Stimulated activated CD8-positive, alpha-beta memory T cell treated with anti-CD3 and anti-CD28 coated beads, Interleukin-4, amount 100 ng/mL, for 24 hours (primary cell): ENCODE measurements around the gene MRPS11.
A peak's percentile ranks its signal among the peaks of the same experiment; 100 is the strongest.
"Not testable (repeated sequence)": the region's sequence is repeated elsewhere in the genome, so short reads cannot be mapped to it uniquely, and the experiment has no call there.

Source experiments
- DNase-seq: peaks from one replicate; pipeline ENCODE4 v3.0.0-alpha.2; 2020; ENCODE audit warnings: low read depth

The MRPS11 gene

DNA sequence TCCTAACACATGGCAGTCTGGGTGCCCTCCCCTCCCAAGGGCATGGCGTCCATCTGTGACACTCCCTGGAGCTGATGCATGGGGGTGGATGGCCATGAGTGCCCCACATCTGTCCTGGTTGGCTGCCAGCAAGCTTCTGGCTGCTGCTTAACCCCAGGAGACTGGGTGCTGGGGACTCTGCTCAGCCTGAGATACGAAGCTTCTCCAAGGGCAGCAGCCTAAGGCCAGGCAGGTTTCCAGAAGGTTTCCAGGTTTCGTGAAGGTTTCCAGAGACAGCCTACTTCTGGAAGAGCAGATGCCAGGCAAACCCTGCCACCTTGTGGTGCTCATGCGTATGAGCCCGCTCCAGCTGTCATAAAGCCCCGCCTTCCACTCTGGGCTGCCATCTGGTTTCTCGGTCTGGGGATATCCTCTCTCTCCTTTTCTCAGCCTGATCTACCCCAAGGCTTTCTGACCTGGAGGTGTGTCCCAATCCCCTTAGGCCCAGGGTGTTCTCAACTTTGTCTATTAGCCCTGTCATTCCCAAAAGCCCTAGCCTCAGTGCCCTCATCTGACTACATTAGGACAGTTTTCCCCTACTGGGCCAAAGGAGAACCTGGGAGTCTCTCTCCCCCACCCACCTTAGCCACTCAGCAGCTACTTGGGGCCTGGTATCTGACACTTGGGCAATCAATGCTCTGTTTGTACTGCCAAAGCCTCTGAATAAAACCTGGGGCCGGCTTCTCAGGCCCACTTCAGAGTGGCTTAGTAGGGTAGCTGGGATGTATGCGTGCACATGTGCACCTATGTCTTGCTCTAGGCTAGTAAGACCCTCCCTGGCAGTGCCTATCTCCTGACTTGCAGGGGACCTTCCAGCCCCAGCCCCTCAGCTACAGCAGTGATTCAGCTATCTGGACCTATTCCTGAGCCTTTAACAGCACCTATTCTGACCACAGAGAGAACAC is 12.4 kb upstream of the MRPS11 start:
- DNase-seq: peak; percentile 22

DNA sequence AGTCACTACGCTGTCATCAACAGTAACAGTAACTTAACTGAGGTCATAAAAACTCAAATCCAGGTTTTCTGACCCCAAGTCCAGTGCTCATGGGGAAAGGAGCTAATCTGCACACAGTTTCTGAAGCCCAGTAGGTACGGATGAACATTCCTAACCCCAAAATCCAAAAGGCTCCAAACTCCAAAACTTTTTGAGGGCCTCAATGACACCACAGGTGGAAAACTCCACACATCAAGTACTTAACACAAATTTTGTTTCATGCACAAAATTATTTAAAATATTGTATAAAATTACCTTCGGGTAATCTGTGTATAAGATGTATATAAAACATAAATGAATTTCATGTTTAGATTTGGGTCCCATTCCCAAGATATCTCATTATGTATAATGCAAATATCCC is 10.8 kb upstream of the MRPS11 start:
- DNase-seq: no peak

DNA sequence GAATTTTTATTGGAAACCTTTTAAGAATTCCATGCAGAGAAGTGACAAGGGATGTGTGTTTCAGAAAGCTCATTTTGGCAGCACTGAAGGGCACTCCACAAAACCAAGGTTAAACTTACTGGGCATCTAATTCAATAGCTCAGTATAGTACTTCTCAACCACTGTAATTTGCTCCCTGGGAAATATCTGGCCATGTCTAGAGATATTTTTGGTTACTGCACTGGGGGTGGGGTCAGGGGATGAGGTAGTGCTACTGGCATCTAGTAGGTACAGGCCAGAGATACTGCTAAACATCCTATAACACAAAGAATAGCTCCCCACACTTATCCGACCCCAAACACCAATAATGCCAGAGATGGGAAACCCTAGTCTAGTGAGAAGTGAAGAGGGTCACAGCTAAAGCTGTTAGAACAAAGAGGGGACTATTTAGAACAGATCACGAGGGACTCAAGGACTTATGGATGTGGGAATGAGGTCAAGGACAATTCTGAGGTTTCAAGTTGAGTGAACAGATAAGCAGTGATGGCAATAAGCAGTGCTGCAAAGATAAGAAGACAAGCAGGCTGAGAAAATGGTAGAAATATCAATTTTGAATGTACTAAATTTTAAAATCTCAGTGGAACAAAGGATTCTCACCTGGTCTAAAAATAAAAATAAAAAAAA is 3.5 kb upstream of the MRPS11 start:
- no peak for DNase-seq

DNA sequence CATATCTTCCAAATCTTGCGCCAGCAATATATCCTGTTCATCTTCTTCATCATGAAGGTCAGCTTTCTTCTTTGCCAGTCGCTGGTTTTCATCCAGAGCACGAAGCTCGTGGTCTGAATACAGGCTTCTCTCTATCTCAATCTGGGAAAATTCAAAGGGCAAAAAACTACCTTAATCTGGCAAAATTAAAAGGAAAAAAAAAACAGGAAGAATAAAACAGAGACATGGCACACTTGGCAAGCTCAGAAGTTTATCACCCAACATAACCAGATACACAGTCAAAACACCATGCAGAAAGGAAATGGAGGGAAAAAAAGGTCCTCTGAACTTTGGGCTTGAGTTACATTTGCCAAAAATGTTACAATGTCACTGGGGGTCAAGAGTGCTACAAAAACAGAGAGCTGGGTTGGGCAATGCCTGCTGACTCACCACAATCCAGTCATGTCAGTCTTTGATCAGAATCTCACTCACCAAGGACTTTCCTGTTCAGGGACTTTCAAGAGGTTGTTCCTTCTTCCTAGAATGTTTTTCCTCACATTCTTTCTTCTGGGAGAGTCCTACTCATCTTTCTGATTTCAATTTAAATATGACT is 1.8 kb upstream of the MRPS11 start:
- no peak for DNase-seq

DNA sequence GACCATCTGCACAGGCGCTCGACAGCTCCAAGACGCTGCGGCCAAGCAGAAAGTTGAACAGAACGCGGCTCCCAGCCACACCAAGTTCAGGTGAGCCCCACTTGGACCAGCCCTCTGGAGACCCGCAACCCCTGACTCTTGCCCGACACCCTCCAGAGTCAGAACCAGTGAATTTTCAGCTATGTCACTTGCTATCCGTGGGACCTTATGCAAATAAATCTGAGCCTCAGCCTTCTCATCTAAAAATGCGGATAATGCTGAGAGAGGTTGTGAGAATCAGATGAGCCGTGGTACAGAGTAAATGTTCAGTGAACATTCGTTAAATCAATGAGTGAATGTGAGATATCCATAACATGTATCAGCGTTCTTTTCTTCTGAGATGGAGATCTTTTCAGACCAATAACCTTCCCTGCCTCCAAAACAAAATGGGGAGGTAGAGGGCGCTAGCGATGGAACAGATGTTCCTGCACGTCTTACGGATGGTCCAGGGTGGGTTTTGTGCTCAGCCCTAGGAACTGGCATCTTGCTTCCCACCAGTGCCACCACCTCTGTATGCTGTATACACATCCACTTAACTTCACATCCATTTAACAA is 524 bp downstream of the MRPS11 start:
- DNase-seq: no peak

DNA sequence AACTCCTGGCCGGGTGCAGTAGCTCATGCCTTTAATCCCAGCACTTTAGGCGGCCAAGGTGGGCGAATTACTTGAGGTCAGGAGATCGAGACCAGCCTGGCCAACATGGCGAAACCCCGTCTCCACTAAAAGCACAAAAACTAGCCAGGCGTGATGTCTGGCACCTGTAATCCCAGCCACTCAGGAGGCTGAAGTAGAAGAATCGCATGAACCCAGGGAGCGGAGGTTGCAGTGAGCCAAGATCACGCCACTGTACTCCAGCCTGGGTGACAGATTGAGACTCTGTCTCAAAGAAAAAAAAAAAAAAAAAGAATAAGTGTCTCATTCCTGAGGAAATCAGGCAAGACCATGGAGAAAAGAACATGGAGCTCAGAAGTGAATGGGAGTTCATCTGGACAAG is 1.2 kb downstream of the MRPS11 start:
- not testable (repeated sequence) for DNase-seq

DNA sequence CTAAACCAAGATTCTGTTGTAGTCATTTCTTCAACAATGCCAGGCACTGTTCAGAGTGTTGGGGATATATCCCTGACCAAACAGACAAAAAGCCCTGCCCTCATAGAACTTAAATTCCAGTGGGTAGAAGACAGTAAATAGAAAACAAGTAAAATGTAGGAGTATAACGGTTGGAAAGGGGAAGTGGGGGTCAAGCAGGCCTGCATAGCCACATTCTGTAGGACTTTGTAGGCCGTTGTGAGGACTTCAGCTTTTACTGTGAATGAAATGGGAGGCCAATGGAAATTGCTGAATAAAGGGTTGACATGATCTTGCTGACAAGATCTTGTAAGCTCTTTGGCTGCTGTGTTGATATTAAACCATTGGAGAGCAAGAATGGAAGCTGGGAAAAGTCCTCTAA is 1.8 kb downstream of the MRPS11 start:
- DNase-seq: no peak

DNA sequence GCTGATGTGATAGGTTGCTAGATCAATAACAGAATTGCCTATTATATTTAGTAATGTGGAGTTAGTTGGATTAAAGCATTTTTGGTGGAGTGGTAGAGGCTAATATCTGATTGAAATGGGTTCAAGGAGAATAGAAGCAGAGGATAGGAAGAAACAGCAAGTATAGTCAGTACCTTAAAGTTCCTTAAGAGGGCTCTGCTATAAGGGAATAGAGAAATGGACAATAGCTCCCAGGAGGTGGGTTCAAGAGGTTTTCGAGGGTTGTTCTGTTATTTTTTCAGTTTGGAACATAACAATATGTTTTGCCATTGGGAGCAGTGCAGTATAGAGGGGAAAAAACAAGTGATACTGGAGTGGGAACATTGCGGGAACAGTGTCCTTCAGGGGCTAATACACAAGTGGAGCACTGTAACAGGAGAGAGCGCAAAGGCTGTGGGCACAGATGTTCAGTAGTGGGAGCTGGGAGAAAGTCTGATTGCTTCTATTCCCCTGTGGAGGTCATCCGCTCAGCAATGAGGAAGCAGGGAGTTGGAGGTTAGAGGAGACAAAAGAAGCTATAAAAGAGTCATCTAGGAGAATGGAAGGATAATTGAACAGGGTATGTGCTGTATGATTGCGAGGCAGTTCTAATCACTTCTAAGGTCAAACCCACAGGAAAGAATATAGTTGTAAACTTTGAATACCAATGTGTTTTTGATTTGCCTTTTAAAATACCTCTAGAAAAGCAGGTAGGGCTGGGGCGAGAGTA is 3.3 kb downstream of the MRPS11 start:
- DNase-seq: no peak

DNA sequence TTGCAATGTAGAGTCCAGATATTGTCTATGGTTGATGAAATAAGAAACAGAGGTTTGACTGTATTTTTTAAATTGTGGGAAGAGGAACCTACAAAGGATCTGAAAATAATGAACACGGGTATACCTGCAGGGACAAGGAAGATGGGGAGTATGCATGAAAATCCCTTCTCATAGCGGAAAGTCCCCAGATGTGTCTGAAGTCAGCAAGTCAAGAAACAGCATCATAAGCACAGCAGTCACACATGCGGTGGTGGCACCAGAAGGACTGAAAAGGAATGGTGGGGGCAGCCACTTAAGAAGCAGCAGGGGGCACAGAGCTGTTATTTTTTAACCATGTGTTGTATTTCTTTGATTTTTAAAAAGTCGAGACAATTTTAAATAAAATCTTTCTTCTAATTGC is 4.7 kb downstream of the MRPS11 start:
- no peak for DNase-seq

DNA sequence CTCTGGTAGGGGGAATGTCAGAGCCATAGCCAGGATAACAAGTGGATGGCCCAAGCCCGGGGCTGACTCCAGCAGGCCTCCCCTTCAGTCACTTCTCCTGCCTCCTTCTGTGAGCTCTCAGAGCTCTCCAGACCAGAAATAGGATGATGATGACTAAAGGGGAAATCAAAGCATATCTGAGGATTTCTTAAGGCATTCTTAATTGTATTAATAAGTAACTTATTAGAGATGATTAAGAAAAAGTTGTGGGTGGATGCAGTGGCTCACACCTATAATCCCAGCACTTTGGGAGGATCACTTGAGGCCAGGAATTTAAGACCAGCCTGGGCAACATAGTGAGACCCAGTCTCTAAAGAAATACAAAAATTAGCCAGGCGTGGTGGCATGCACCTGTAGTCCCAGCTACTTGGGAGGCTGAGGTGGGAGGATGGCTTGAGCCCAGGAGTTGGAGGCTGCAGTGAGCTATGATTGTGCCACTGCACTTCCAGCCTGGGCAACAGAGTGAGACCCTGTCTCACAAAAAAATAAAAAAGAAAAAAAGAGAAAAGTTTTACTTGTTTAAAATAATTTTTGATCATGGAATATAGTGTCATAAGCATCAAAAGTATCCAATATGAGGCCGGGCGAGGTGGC is 6.3 kb downstream of the MRPS11 start:
- not testable (repeated sequence) for DNase-seq

DNA sequence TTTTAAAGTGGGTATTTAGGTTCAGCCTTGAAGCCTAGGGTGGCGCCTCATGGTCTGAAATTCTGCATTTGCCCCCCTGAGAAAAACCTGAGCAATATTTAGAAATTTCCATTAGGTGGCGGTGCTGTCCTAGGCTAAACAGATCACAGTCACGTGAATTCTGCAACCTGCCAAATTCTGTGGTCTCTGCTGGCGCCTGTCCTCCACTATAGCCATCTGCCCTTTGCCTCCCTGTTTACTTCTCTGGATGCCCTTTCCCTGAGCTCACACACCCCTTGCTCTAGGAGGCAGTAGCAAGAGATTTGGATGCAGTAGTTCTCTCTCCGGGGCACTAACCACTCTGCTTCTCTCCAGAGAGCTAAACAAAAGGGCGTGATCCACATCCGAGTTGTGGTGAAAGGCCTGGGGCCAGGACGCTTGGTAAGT is 9.1 kb downstream of the MRPS11 start:
- DNase-seq: no peak

DNA sequence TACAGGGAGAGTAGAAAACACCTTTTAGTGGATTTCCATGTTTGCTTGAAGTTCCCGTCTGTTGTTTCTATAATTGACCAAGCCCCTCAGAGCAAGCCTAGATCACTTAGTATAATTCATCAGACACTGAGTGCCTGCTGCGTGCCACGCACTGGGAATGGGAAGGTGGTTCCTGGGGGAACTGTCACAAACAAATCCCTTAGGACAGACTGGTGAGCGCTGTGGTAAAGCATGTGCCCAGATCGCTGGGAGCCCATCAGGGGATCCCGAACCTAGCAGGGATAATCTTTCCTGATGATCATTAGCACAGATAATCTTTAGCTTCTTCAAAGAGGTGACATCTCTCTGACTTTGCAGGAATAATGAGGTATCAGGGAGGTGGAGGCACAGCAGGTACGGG is 9.6 kb downstream of the MRPS11 start:
- DNase-seq: no peak

DNA sequence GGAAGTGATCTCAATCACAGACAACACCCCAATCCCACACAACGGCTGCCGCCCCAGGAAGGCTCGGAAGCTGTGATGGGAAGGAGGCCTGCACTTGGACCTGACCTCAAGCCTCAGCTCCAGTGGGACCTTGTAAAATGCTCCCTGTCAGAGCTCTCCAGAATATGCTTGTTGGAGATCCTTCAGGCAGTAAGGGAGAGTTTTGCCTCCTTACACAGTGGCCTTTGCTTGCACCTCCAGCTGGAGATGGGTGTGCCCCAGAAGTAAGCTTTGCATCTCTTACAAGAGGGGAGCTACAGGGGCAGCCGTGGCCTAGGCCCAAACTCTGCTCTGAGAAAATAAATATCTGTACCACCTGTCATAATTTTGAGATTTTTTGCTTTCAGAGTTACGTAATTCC is 10.4 kb downstream of the MRPS11 start:
- DNase-seq: no peak

DNA sequence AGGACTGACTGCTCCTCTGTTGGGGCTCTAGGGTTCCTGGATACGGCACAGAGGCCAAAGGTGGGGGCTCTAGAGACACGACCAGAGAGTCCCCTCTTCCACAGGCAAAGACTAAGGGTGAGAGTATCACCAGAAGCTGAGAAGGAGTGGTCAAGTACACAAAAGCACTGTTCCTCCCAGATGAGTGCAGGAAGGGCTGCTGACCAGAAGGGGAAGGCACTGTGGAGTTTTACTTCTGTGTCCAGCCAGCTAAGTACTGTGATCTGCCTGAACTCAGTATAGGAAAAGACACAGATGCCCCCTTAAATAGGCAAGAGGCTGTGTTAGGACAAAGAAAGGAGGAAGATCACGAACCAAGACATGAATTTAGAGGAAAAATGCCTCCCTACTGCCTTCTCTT is 11.7 kb downstream of the MRPS11 start:
- DNase-seq: no peak

DNA sequence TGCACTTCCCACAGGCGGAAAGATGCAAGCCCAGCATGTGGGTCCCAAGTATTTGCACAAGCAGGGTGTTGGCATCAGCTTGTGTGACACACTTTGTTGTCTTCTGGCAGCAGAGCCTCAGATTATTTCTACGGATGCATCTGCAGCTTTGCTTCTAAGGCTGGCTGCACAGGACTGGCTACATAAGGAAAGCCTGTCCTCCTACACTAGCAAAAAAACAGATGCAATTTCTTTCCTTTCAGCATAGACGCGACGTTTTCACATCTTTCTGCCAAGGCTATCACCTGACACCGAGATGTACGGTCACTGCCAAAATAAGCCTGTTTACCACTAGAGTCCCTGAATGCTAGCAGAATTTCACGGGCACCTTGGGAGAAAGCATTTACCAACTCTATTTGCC is 13.5 kb downstream of the MRPS11 start:
- DNase-seq: no peak

DNA sequence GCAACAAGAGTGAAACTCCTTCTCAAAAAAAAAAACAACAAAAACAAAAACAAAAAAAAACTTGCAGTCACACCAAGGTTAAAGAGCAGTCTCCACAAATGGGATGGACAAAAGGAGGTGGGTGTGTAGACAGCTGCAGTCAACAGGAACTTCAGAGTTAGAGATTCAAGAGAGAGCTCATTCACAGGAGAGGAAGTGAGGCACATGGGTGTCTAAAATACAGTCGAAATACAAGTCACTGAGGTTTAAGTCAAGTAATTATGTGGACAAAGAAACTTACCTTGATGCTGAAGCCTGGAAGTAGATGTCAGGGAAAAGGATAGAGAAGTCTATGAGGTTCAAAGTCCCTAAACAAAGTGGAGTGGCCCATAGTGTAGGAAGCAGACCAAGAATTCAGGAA is 14.8 kb downstream of the MRPS11 start:
- DNase-seq: no peak

DNA sequence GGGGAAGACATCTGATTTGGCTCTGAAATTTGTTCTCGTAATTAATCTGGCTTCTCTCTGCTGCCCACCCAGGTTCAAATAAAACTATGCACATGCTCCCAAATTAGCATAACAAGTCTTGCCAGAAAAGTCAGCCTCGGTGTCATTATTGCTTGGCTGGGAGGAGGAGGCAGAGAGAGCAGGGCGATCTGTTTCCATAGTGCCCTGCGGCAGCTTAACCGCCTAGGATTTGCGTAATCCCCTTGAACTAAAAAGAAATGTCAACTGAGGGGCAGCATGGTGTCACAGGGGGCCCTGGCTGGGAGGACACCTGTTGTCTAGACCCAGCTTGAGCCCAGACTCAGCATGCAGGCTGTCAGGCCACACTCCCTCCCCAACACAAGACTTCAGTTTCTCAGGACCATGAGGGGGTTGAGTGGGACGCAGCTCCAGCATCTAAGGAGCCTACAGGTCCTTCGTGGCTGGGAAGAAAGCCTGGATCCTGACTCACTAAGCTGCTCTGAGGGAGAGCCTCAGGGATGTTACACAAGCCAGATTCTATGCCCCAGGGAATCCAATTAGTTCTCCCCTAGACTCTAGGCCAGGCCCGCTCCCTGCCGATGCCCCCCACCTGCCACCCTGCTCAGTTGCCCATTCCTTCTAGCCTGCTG is 17.3 kb downstream of the MRPS11 start:
- DNase-seq: no peak

DNA sequence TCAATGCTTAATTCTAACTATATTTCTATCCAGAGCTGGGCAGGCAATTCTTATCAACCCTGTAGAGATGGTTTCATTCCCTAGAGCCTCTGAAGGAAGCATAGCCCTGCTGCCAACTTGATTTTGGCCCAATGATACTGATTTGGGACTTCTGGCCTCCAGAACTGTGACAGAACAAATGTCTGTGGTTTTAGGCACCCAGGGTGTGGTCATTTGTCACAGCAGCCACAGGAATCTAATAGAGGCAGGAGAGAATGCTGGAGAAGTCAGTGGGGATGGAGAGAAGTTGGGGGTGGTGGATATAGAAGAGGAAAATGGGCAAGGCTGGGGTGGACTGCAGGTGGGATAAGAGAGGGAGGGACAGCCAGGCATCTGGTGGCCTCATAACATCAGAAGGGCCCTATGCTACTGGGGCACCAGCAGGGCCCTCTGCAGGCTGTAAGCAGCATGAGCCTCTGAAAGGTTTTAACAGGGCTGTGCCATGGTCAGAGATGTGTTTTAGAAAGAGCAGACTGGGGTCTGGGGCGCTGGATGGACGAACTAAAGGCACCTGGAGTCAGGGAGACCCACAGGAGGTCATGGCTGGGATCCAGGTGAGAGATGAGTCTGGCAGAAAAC is 19.8 kb downstream of the MRPS11 start:
- no peak for DNase-seq

DNA sequence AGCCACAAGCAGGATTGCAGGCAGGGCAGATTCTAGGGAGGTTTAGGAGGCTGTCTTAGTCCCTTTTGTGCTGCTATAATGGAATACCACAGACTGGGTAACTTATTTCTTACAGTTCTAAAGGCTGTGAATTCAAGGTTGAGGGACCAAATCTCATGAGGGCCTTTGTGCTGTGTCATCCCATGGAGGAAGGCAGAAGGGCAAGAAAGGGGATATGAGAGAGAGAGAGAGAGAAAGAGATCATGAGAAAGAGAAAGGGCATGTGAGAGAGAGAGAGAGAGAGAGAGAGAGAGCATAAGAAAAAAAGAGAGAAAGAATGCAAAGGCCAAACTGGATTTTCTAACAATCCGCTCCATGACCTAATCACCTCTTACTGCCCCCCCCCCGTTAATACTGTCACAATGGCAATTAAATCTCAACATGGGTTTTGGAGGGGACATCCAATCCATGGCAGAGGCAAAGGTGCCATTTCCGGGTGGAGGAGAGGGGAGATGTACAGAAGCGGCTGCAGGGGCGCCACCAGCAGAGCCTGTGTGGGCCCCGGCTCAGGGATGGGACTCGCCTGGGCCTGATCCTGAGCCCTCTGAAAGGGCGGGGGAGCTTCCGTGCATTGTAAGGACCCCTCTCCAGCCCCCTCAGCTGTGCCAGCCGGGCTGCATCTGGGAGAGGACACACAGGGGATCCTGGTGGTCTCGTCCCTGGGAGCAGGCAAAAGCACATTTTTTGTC is 20.5 kb downstream of the MRPS11 start:
- no peak for DNase-seq

DNA sequence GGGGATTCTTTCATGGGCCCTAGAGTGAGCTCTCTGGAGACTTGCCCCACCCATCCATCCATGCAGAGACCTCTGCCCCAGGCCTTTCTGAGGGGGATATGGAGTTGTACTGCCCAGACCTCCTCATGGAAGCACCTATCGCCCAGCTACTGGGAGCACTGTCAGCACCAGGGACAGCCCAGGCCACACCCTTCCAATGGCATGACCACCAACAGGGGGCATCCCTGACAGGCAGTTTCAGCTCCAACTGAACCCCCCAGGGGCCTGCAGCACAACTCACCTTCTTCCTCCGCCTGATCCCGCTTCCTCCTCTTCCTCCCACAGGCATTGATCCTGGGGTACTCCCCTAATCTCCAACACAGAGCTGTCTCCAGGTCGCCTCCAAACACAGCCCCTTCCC is 21.8 kb downstream of the MRPS11 start:
- no peak for DNase-seq
